ENCODE results near the gene NTSR1. TPM values are rescaled to one million over a fixed set of nuclear protein-coding genes. Genes with fewer than 3 reads are reported as not detected.

The NTSR1 gene
- polyA plus RNA-seq, 1 donor from 2014 or later = 0.05 TPM

DNA sequence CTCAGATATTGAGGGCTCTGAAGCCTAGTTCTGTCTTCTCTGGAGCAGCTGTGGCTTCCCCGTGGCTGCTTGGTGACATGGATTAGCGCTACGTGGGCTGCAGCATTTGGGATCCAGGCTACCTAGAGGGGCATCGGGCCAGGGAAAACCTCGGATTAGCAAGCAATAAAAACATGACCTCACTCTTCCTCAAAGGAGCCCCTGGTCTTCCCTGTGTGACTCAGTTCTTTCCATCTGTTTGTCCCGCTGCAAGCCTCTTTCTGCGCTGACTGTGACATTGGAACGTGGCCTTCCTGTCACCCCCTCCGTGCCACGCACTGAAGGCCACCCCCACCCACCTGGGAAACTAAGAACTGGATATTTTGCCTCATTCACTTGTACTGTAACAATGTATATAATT lies 91.2 kb downstream of the NTSR1 start:
- H3K27ac ChIP-seq (ENCODE audit: low read length) = no peak overlapping the region
- H3K4me2 ChIP-seq (ENCODE audit: low read length) = no peak overlapping the region
- no peak overlapping the region for H3K4me3 ChIP-seq (ENCODE audit: low read length)
- no peaks in the 10 kb centered on the region for H3F3A ChIP-seq (ENCODE audit: insufficient read depth, low read length, poor library complexity, severe bottlenecking)
- peaks cover 3% of the 10 kb centered on the region for H3K79me2 ChIP-seq (replicated peaks; ENCODE audit: insufficient read depth, low read length)
- H3K36me3 ChIP-seq (ENCODE audit: insufficient read depth, low read length) = no peaks in the 10 kb centered on the region
- H3K27me3 ChIP-seq (ENCODE audit: insufficient read depth, low read depth, low read length) = no peaks in the 10 kb centered on the region
- H2AFZ ChIP-seq (ENCODE audit: low read depth, low read length) = no peak overlapping the region
- no peaks in the 10 kb centered on the region for H3K9me2 ChIP-seq (ENCODE audit: insufficient read depth, low read length)
- H4K20me1 ChIP-seq (ENCODE audit: insufficient read depth) = no peaks in the 10 kb centered on the region
- H3K9ac ChIP-seq (ENCODE audit: low read length) = no peak overlapping the region
- TF ChIP-seq RAD21 (conservative IDR thresholded peaks at IDR 0.05) (no peak), MXI1 (conservative IDR thresholded peaks at IDR 0.05; ENCODE audit: poor library complexity, severe bottlenecking) (no peak), EZH2 (IDR thresholded peaks at IDR 0.05; ENCODE audit: borderline replicate concordance, insufficient read depth, low read length, poor library complexity, severe bottlenecking) (no peak), POLR2AphosphoS5 (IDR thresholded peaks at IDR 0.05) (no peak), SMC3 (conservative IDR thresholded peaks at IDR 0.05; ENCODE audit: poor library complexity) (no peak), TAF1 (IDR thresholded peaks at IDR 0.05; ENCODE audit: low read depth) (no peak), EP300 (conservative IDR thresholded peaks at IDR 0.05; ENCODE audit: poor library complexity, severe bottlenecking) (no peak)
- TF ChIP-seq, protein P1, sequence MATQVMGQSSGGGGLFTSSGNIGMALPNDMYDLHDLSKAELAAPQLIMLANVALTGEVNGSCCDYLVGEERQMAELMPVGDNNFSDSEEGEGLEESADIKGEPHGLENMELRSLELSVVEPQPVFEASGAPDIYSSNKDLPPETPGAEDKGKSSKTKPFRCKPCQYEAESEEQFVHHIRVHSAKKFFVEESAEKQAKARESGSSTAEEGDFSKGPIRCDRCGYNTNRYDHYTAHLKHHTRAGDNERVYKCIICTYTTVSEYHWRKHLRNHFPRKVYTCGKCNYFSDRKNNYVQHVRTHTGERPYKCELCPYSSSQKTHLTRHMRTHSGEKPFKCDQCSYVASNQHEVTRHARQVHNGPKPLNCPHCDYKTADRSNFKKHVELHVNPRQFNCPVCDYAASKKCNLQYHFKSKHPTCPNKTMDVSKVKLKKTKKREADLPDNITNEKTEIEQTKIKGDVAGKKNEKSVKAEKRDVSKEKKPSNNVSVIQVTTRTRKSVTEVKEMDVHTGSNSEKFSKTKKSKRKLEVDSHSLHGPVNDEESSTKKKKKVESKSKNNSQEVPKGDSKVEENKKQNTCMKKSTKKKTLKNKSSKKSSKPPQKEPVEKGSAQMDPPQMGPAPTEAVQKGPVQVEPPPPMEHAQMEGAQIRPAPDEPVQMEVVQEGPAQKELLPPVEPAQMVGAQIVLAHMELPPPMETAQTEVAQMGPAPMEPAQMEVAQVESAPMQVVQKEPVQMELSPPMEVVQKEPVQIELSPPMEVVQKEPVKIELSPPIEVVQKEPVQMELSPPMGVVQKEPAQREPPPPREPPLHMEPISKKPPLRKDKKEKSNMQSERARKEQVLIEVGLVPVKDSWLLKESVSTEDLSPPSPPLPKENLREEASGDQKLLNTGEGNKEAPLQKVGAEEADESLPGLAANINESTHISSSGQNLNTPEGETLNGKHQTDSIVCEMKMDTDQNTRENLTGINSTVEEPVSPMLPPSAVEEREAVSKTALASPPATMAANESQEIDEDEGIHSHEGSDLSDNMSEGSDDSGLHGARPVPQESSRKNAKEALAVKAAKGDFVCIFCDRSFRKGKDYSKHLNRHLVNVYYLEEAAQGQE (IDR thresholded peaks at IDR 0.05; ENCODE audit: borderline replicate concordance) = no peak
- TF ChIP-seq, protein P2, sequence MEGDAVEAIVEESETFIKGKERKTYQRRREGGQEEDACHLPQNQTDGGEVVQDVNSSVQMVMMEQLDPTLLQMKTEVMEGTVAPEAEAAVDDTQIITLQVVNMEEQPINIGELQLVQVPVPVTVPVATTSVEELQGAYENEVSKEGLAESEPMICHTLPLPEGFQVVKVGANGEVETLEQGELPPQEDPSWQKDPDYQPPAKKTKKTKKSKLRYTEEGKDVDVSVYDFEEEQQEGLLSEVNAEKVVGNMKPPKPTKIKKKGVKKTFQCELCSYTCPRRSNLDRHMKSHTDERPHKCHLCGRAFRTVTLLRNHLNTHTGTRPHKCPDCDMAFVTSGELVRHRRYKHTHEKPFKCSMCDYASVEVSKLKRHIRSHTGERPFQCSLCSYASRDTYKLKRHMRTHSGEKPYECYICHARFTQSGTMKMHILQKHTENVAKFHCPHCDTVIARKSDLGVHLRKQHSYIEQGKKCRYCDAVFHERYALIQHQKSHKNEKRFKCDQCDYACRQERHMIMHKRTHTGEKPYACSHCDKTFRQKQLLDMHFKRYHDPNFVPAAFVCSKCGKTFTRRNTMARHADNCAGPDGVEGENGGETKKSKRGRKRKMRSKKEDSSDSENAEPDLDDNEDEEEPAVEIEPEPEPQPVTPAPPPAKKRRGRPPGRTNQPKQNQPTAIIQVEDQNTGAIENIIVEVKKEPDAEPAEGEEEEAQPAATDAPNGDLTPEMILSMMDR (IDR thresholded peaks at IDR 0.05; ENCODE audit: poor library complexity, severe bottlenecking) = no peak
- no peaks in the 10 kb centered on the region for H3K9me3 ChIP-seq (ENCODE audit: low read length)

DNA sequence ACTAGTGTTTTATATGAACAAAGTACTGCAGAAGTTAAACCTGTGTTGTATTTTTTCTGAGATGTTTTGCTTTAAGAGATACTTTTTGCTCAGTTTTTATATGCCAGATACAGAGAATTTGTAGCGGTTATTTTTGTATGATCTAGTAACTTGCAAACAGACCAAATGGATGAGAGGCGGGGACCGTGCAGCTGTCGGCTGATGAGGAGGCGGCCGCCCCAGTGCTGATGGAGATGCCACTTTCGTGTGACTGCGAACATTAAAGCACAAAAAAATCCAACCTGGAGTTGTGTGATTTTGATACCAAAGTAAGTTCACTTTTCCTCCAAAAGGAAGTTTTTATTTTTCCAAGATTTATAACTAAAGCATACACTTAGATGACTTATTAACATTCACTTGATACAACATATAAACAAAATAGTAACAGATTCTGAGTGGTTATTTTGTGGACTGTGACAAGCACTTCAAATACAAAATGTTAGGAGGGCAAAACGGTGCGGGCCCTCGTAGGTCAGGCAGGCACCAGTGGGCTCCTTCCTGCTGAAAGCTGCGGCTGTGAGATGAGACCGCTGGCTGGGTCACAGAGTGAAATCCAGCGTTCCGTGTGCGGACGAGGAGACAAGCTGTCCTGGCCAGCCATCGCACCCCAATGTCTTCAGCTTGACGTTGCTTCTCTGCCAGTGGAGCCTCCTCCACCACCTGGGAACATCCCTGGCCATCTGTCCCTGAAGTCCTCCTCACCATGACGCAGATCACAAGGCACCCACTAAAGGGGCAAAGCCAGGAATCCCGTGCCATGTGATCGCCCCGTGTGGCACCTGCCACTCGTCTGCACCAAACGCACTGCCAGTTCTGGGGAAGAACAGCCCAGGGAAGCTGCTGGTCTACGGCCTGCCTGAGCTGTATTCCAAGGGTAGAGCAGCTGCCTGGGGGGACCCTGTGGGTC lies 92.0 kb downstream of the NTSR1 start:
- Histone ChIP-seq H3F3A (ENCODE audit: insufficient read depth, low read length, poor library complexity, severe bottlenecking) (no peaks in the 10 kb centered on the region), H3K4me2 (ENCODE audit: low read length) (no peak overlapping the region), H3K4me3 (ENCODE audit: low read length) (no peak overlapping the region), H2AFZ (ENCODE audit: low read depth, low read length) (no peak overlapping the region), H3K36me3 (ENCODE audit: insufficient read depth, low read length) (no peaks in the 10 kb centered on the region), H3K9me2 (ENCODE audit: insufficient read depth, low read length) (no peaks in the 10 kb centered on the region), H3K9me3 (ENCODE audit: low read length) (no peaks in the 10 kb centered on the region), H3K27me3 (ENCODE audit: insufficient read depth, low read depth, low read length) (no peaks in the 10 kb centered on the region), H4K20me1 (ENCODE audit: insufficient read depth) (no peaks in the 10 kb centered on the region), H3K27ac (ENCODE audit: low read length) (no peak overlapping the region), H3K9ac (ENCODE audit: low read length) (no peak overlapping the region), H3K79me2 (replicated peaks; ENCODE audit: insufficient read depth, low read length) (peaks cover 3% of the 10 kb centered on the region)
- TF ChIP-seq, protein P1 (IDR thresholded peaks at IDR 0.05; ENCODE audit: borderline replicate concordance) = no peak
- TF ChIP-seq POLR2AphosphoS5 (IDR thresholded peaks at IDR 0.05) (no peak), TAF1 (IDR thresholded peaks at IDR 0.05; ENCODE audit: low read depth) (no peak), MXI1 (conservative IDR thresholded peaks at IDR 0.05; ENCODE audit: poor library complexity, severe bottlenecking) (no peak), RAD21 (conservative IDR thresholded peaks at IDR 0.05) (no peak), SMC3 (conservative IDR thresholded peaks at IDR 0.05; ENCODE audit: poor library complexity) (no peak), EP300 (conservative IDR thresholded peaks at IDR 0.05; ENCODE audit: poor library complexity, severe bottlenecking) (no peak), EZH2 (IDR thresholded peaks at IDR 0.05; ENCODE audit: borderline replicate concordance, insufficient read depth, low read length, poor library complexity, severe bottlenecking) (no peak)
- TF ChIP-seq, protein P2 (IDR thresholded peaks at IDR 0.05; ENCODE audit: poor library complexity, severe bottlenecking) = no peak

Data from neural cell (in vitro differentiated cells).